ENCODE results near the gene FAIM.
"Not testable (repeated sequence)": the region's sequence is repeated elsewhere in the genome, so short reads cannot be mapped to it uniquely, and the experiment has no call there.

FAIM gene, protein sequence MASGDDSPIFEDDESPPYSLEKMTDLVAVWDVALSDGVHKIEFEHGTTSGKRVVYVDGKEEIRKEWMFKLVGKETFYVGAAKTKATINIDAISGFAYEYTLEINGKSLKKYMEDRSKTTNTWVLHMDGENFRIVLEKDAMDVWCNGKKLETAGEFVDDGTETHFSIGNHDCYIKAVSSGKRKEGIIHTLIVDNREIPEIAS

GRCh38 chr3:138608322-138609135, at the start of gene FAIM:
Gene FAIM (plus strand): TSS chr3:138608771. CDS start chr3:138619727, 10,956 bp downstream.
- DNase-seq, result peak; percentile 60

DNA sequence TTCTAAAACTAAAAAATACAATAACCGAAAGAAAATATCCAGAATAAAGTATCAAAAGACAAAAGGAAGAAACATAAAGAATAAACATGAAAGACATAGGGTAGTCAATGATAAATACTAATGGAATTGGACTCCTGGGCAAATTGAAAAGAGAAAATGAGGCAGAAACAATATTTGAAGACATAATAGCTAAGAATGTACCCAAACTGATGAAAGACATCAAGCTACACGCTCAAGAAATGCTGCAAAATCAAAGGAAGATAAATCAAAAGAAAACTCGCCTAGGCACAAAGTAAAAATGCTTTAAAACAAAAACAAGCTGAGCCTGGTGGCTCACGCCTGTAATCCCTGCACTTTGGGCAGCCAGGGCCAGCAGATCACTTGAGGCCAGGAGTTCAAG, 49.4 kb upstream of the FAIM start:
- DNase-seq, result no peak

GRCh38 chr3:138560501-138560900, 48.1 kb upstream of the FAIM start:
- DNase-seq, result no peak

- DNase-seq, result not testable (repeated sequence)
These were observed 45.7 kb upstream of the FAIM start for GRCh38 chr3:138562902-138563301.

- not testable (repeated sequence) for DNase-seq
These were observed 42.3 kb upstream of the FAIM start for GRCh38 chr3:138566293-138566692.

- DNase-seq, result no peak
These were observed 41.2 kb upstream of the FAIM start for GRCh38 chr3:138567403-138567802.

DNA sequence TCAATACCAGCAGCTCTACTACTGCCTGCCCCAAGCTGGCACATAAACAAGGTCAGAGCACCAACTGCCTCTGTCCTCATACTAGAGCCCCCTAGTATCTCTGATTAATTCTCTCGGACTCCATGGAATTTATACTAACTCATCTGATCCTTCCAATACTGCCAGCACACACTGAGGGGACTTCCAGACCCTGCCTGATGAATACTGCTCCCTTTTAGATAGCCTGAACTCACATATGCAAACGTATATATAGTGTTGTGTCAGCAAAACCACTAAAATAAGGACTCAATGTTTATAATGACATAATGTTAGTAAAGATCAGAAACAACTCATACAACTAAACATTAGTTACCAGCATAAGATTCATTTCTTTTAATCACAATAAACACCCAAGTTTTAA, 39.5 kb upstream of the FAIM start:
- no peak for DNase-seq

- DNase-seq, result not testable (repeated sequence)
These were observed 38.9 kb upstream of the FAIM start for GRCh38 chr3:138569624-138570023.

DNA sequence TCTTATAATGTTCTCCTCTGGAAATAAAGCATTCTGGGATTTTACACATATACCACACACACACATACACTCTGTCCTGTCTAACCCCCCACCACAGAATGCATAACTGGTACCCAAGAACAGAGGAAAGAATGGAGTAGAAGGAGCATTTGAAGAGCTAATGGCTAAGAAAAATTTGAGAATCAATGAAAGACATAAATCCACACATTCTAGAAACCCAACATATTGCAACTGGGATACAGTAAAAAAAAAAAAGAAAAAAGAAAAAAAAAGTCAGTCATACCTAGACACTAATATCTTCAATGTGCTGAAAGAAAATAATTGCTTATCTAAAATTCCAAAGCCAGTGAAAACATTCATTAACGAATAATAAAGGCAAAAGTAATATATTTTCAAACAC, 35.4 kb upstream of the FAIM start:
- no peak for DNase-seq

DNA sequence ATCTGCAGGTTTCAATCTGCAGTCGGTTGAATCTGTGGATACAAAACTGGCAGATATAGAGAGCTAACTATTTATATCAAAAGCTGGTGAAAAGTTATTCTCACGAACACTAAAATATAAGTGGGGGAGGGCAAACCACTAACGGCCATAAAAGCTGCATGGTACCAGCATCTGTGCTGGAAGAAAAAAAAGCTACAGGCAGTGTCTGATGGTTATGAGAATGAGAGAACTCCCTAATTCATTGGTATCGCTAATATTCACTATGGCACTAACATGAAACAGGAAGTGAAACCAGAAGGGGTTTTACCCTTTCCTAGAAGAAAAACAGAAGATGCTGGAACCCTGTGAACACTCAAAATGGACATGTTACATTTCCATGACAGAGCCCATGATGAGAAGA, 30.4 kb upstream of the FAIM start:
- DNase-seq, result peak; percentile 77

DNA sequence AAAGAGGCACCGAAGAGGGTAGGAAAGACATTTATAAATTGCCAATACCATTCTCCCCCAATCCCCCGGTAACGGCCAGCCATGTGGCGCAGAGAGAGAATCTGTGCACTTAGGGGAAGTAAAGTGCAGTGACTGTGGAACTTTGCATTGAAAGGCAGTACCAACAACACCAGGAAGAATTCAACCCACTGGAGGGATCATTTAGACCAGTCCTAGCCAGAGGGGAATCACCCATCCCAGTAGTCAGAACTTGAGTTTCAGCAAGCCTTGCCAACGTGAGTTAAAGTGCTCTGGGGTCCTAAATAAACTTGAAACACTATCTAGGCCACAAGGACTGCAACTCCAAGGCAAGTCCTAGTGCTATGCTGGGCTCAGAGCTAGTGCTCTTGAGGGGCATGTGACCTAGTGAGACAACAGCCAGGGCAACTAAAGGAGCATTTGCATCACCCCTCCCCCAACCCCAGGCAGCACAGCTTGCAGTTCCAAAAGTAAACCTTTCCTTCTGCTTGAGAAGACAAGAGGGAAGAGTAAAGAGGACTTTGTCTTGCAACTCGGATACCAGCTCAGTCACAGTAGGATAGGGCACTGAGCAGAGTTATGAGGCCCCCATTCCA, 29.5 kb upstream of the FAIM start:
- DNase-seq, result no peak

DNA sequence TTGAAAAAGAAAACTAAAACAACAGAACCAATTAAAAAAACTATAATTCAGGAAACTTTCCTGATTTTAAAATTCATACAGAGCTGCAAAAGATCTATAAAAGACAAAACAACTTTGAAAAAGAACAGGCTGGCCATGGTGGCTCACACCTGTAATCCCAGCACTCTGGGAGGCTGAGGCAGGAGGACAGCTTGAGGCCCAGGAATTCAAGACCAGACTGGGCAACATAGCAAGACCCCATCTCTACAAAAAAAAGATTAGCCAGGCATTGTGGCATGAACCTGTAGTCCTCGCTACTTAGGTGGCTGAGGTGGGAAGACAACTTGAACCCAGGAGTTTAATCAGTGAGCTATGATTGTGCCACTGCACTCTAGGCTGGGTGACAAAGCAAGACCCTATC, 21.2 kb upstream of the FAIM start:
- no peak for DNase-seq

DNA sequence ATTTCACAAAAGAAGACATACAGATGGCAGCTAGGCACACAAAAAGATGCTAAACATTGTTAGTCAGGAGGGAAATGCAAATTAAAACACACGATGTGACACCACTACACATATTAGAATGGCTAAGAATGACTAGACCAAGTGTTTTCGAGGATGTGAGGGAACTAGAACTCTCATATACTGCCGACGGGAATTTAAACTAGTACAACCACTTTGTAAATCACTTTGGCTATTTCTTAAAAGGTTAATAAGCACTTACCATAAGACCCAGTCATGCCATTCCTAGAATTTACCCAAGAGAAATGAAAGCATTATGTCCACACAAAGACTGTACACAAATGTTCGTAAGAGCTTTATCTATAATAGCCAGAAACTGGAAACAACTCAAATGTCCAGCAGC, 20.1 kb upstream of the FAIM start:
- DNase-seq, result no peak

DNA sequence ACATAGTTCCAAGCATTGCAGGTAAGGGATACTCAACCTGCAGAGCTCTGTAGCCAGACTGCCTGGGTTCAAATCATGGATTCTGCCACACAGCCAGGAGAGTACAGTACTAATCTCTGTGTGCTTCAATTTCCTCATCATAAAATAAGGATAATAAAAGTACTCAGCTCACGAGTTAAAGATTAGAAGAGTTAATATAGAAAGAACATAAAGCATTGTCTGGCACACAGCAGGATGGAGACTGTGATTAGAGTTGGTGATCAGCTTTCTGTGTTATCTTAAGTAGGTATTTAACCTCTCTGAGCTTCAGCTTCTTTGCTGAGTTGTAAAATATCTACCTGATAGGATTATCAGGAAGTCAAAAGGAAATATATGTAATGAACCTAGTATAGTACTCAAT, 17.2 kb upstream of the FAIM start:
- DNase-seq, result no peak

DNA sequence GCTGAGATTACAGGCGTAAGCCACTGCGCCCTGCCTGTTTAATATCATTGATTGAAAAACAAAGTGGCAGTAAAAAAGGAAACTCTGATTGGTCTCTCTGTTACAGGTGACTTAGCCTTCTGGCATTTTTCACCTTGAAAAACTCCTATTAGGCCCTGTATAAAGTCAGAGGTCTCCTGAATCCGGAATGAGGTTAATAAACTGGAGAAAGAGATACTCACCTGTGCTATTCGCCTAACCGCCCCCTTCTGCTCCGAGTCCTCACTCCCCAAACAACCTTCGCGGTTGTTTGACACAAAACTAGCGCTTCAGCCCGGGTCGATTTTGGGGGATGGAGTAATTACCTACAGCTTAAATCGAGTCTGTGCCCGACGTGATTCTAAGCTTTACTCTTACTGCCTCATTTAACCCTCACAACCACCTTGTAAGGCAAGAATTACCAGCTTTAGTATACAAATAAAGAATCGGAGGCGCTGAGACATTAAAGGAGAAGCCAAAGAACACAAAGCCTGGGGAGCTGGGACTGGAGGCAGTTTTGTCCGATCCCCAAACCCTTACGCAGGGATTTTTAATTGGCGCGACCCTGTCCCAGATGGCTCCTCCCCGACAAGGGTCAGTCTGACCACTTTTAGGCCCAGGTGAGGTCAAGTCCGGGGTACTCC, 15.0 kb upstream of the FAIM start:
- DNase-seq, result no peak

- DNase-seq, result peak; percentile 93
These were observed 14.2 kb upstream of the FAIM start, which contains the start of gene CEP70 for GRCh38 chr3:138594150-138594934. Gene CEP70 (minus strand): TSS chr3:138594260. CDS start chr3:138572927, 21,333 bp downstream.

DNA sequence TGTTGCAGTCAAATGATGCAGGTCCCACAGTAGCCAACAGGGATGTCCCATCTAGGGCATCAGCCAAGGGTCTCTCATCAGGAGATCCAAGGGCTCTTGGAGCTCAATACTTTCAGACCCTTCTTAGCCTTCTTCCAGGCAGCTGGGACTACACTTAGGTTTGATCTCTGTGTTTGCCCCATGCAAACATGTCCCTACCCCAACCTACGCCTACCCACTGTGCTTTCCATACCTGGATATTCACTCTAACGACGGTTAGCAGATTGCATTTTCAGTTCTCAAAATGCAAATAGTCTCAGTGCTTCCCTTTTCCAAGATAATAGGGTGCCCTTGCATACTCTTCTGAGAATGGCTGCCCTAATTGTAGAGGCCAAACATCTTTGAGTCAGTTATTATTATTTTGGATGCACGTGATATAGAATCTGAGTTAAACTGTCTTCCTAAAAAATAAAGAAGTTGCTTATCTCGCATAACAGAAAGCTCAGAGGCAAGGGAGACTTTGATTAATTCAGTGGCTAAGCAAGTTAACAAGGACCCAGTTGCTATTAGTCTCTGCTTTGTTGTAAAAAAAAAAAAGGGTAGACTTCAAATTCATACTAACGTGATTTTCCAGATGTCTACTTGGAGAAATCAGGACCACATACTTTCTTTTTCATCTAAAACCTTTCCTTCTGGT, 13.5 kb upstream of the FAIM start:
- no peak for DNase-seq

DNA sequence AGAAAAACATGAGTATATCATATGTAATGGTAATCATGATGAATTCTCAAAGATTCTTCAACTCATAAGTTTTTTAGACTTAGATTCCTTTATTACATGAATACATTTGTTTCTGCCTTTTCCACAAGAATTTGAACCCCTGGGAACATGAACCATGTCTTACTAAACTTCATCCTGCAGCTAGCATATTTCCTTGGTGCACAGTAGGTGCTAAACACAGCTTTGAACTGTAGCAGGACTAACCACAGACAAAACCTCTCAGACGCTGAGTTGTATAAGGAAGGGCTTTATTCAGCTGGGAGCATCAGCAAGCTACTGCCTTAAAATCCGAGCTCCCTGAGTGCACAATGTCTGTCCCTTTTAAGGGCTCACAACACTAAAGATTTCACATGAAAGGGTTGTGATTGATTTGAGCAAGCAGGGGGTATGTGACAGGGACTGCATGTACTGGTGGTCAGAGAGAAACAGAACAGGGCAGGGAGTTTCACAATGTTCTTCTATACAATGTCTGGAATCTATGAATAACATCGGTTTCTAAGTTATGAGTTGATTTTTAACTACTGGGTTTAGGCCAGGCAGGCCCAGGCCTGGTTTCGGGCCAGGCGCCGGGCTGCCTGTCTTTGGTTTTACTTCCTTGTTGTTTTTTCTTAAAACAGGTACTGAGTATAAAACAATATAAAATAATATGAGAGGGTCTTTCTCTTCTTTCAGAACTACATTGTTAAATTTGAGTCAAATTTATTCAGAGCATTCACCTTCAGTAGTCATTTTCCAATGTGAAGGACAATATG, 11.2 kb upstream of the FAIM start:
- DNase-seq, result not testable (repeated sequence)

GRCh38 chr3:138598534-138598933, 10.0 kb upstream of the FAIM start:
- no peak for DNase-seq

DNA sequence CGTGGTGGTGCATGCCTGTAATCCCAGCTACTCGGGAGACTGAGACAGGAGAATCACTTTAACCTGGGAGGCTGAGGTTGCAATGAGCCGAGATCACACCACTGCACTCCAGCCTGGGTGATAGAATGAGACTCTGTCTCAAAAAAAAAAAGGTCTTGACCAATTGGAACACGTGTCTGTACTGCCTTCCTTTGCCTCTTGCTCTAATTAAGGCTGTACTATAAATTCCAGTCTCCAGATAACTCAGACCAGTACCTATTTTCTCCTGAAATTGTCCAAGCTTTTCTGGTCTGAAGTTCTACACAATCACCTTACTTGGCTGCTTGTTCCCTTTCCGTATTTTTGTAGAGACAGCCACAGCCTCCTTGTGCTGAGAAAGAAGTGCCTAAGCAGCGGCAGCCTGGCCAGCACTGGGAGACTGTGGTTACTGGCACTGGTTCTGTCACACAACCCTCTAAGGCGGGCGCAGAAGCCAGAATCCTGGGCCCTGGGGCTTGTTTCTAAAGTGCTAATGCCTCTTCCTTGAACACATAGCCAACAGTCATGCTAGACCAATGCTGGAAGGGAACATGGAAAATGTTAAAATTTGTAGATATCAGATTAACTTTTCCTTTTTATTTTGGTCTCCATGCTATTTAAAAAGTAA, 8.3 kb upstream of the FAIM start:
- no peak for DNase-seq

DNA sequence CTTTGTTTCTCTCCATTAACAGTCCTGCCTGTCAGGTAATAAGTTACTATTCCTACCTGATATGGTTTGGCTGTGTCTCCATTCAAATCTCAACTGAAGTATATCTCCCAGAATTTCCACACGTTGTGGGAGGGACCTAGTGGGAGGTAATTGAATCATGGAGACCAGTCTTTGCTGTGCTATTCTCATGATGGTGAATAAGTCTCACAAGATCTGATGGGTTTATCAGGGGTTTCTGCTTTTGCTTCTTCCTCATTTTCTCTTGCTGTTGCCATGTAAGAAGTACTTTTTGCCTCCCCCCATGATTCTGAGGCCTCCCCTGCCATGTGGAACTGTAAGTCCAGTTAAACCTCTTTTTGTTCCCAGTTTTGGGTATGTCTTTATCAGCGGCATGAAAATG, 6.9 kb upstream of the FAIM start:
- peak; percentile 90 for DNase-seq

All from inflammatory macrophage treated with lipopolysaccharide for 4 hours (primary cell).